ENCODE results near the gene ADCYAP1. TPM values are rescaled to one million over a fixed set of nuclear protein-coding genes. Genes with fewer than 3 reads are reported as not detected.

Gene ADCYAP1
- total RNA-seq, 4 donors from 2014 or later: 0.41 to 0.64 TPM; not detected in 2

DNA sequence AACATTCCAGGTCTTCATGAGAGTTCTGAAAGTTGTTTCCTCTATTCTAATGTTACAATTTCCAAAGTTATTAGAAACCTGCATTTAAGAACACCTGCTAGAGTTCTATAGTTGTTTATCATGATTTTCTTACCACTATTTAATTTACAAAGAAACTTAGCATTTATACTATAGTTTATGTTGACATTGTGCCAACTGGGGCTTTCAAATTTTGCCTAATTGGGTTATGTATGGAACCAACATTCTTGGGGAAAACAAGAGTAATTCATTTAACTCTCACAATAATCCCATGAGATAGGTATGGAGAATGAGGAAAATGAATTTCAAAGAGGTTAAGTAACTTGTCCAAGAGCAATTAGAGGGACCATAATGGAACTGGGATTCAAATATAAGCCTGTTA is 28.8 kb upstream of the ADCYAP1 start:
- in situ Hi-C loops (cut with MboI; ENCODE audit: low pct_ligation_motif_present in 1 of 4, low pct_unique_long_range_greater_than_20kb in 1 of 4, low sequenced_read_pairs in 3 of 4): loop anchor here in 1 of 4 donors (25.0 kb wide), 1 partner anchor 686 kb away; no protein-coding TSS in a partner anchor

DNA sequence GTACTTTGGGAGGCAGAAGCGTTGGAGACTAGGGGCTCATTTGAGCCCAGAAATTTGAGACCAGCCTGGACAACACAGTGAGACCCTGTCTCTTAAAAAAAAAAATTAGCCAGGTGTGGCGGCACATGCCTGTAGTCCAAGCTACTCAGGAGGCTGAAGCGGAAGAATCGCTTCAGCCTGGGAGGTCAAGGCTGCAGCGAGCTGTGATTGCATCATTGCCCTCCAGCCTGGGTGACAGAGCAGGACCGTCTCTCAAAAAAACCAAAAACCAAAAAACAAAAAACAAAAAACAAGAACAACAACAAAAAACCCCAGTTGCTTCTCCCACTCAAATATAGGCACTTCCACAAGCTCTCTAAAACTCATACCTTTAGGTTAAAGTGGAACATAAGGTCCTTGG is 27.4 kb upstream of the ADCYAP1 start:
- 83% methylated on average over 1 to 6 of the region's 6 CpGs for WGBS, 2 donors (ENCODE audit: low coverage in 1 of 2)
- Histone ChIP-seq H3K4me3 (no peak overlapping the region), H3K9me3 (no peaks in the 10 kb centered on the region), H3K27me3 (no peaks in the 10 kb centered on the region), H3K27ac (no peak overlapping the region), H3K36me3 (no peaks in the 10 kb centered on the region), H3K4me1 (no peaks in the 10 kb centered on the region)
- intact Hi-C loops (cut with DNase I; ENCODE audit: low total_unique reads): no loop called here
- DNase-seq: no peak
- in situ Hi-C loops (cut with MboI; ENCODE audit: low pct_ligation_motif_present in 1 of 4, low pct_unique_long_range_greater_than_20kb in 1 of 4, low sequenced_read_pairs in 3 of 4): loop anchor here in 1 of 4 donors (25.0 kb wide), 1 partner anchor 685 kb away; no protein-coding TSS in a partner anchor
- TF ChIP-seq CTCF (IDR thresholded peaks at IDR 0.05) (no peak), POLR2A (IDR thresholded peaks at IDR 0.05) (no peak)

More for the DNA sequence above, 28.8 kb upstream of the ADCYAP1 start:
- TF ChIP-seq EP300 (IDR thresholded peaks at IDR 0.05; ENCODE audit: low read depth): no peak
- TF ChIP-seq CTCF (IDR thresholded peaks at IDR 0.05): no peak
- TF ChIP-seq POLR2AphosphoS5 (IDR thresholded peaks at IDR 0.05): no peak
- no peak for TF ChIP-seq POLR2A (IDR thresholded peaks at IDR 0.05)
- no peak overlapping the region for H3K27ac ChIP-seq
- intact Hi-C loops (cut with DNase I; ENCODE audit: low total_unique reads): no loop called here
- no peaks in the 10 kb centered on the region for H3K4me1 ChIP-seq
- no peaks in the 10 kb centered on the region for H3K27me3 ChIP-seq
- no peaks in the 10 kb centered on the region for H3K9me3 ChIP-seq
- H3K4me3 ChIP-seq: no peak overlapping the region
- no peak for DNase-seq
- H3K36me3 ChIP-seq: no peaks in the 10 kb centered on the region

DNA sequence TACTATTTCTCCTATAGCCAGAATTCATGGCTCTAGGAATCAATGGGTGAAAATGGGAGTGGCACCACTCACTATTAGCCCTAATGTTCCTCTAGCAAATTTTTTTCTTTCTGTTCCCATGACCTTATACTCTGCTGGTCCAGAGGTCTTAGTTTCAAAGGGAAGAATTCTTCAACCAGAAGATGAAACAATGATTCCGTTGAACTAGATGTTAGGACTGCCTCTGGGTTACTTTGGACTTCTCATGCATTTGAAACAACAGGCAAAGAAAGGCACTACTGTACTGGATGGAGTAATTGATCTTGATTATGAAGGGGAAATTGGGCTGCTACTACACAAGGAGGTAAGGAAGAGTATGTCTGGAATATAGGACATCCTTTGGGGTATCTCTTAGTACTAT is 18.6 kb upstream of the ADCYAP1 start:
- H3K27me3 ChIP-seq: peaks cover 1% of the 10 kb centered on the region
- H3K9me3 ChIP-seq: no peaks in the 10 kb centered on the region
- in situ Hi-C loops (cut with MboI; ENCODE audit: low pct_ligation_motif_present in 1 of 4, low pct_unique_long_range_greater_than_20kb in 1 of 4, low sequenced_read_pairs in 3 of 4) (loop anchor here in 1 of 4 donors (25.0 kb wide), 1 partner anchor 676 kb away; no protein-coding TSS in a partner anchor), intact Hi-C loops (cut with DNase I; ENCODE audit: low total_unique reads) (loop anchor here (10.0 kb wide), 1 partner anchor 59 kb away; no protein-coding TSS in a partner anchor)
- no peak for TF ChIP-seq POLR2A (IDR thresholded peaks at IDR 0.05)
- TF ChIP-seq EP300 (IDR thresholded peaks at IDR 0.05; ENCODE audit: low read depth): no peak
- TF ChIP-seq POLR2AphosphoS5 (IDR thresholded peaks at IDR 0.05): no peak
- no peak for TF ChIP-seq CTCF (IDR thresholded peaks at IDR 0.05)
- no peaks in the 10 kb centered on the region for H3K36me3 ChIP-seq
- no peak for DNase-seq
- no peak overlapping the region for H3K4me3 ChIP-seq
- H3K4me1 ChIP-seq: no peaks in the 10 kb centered on the region
- H3K27ac ChIP-seq: no peak overlapping the region
- 60 to 80% methylated on average over 1 of the region's 1 CpG for WGBS, 2 donors (ENCODE audit: low coverage in 1 of 2)

GRCh38 chr18:887716-888115 is 17.0 kb upstream of the ADCYAP1 start:
- in situ Hi-C loops (cut with MboI; ENCODE audit: low pct_ligation_motif_present in 1 of 4, low pct_unique_long_range_greater_than_20kb in 1 of 4, low sequenced_read_pairs in 3 of 4) (loop anchor here in 1 of 4 donors (25.0 kb wide), 1 partner anchor 675 kb away; no protein-coding TSS in a partner anchor), intact Hi-C loops (cut with DNase I; ENCODE audit: low total_unique reads) (loop anchor here (10.0 kb wide), 1 partner anchor 57 kb away; no protein-coding TSS in a partner anchor)
- H3K27ac ChIP-seq: no peak overlapping the region
- DNase-seq: no peak
- WGBS, 2 donors (ENCODE audit: low coverage in 1 of 2): 46 to 56% methylated on average over 2 of the region's 2 CpGs
- H3K36me3 ChIP-seq: no peaks in the 10 kb centered on the region
- H3K4me1 ChIP-seq: no peaks in the 10 kb centered on the region
- TF ChIP-seq POLR2A (IDR thresholded peaks at IDR 0.05) (no peak), EP300 (IDR thresholded peaks at IDR 0.05; ENCODE audit: low read depth) (no peak), POLR2AphosphoS5 (IDR thresholded peaks at IDR 0.05) (no peak), CTCF (IDR thresholded peaks at IDR 0.05) (no peak)
- H3K4me3 ChIP-seq: no peak overlapping the region
- H3K27me3 ChIP-seq: peaks cover 3% of the 10 kb centered on the region
- H3K9me3 ChIP-seq: no peaks in the 10 kb centered on the region
